ENCODE data around the gene GNAQ. TPM values are rescaled to one million over a fixed set of nuclear protein-coding genes. Genes with fewer than 3 reads are reported as not detected.

Gene GNAQ
- total and polyA plus RNA-seq, 2 donors (not counting 1 experiment from before 2014, with no cell fraction given): 0.60 to 1.4 TPM

DNA sequence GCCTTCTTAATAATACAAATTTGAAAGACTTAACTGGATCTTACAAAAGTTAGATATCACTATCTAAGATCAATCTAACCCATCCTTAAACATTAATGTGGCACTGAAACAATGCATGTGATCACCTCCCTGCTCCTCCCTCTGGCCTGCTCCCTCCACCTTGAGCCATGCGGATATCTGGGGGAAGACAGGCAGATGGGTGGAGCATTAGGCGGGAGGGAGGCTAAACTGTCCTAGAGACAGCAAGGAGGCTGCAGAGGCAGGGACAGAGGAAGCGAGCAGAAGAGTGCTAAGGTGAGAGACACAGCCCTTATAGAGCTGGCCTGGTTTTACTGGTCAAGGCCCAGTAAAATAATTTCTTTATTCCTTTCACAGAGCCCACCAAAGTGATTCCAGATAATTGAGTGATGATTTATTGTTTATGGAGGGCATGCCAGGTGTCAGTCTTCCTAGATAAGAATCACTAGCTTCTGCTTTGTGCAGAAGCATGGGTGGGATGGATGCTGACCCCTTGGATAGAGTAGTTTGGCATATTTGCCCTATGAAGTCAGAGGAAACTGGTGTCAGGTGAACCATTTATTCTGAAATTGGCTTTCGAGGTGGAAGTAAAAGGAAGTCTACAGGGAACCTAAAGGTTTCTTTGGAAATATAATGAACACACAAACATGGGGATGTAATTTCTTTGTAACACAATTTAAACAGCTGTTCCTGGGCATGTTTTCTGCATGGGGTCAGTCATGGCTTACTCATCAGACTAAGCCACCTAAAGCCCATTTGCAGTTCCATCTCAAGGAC is 188.3 kb downstream of the GNAQ start:
- no peaks in the 10 kb centered on the region for H3K27me3 Mint-ChIP-seq
- H3K27me3 ChIP-seq (replicated peaks in 1 of 4; ENCODE audit: control extremely low read depth in 1 of 4, control insufficient read depth in 3 of 4, insufficient read depth in 4 of 4, low read length in 3 of 4): no peaks in the 10 kb centered on the region
- no peaks in the 10 kb centered on the region for H3K9me3 Mint-ChIP-seq (ENCODE audit: insufficient read depth)
- no peaks in the 10 kb centered on the region for H3K79me2 ChIP-seq (ENCODE audit: control insufficient read depth, insufficient read depth, low read length)
- CTCF ChIA-PET: no interaction called here
- no peak overlapping the region for H3K4me2 ChIP-seq (replicated peaks; ENCODE audit: low read depth, low read length, poor library complexity, severe bottlenecking)
- H3K4me3 ChIP-seq (ENCODE audit: control extremely low read depth in 1 of 5, extremely low read depth in 1 of 5, insufficient read depth in 1 of 5, low read depth in 2 of 5, low read length in 4 of 5): no peak overlapping the region
- no peak overlapping the region for H3K9ac ChIP-seq (ENCODE audit: low read length)
- no peak overlapping the region for H3K4me3 Mint-ChIP-seq
- no peak overlapping the region for H3K27ac Mint-ChIP-seq
- POLR2A ChIA-PET: no interaction called here
- peaks cover 7 to 12% of the 10 kb centered on the region in 2 donors for H3K4me1 ChIP-seq (ENCODE audit: control insufficient read depth in 2 of 2, insufficient read depth in 2 of 2, low read length in 2 of 2)
- no peaks in the 10 kb centered on the region for H3K36me3 ChIP-seq (replicated peaks in 1 of 2; ENCODE audit: control extremely low read depth in 1 of 2, control insufficient read depth in 1 of 2, extremely low read depth in 1 of 2, insufficient read depth in 2 of 2, low read length in 1 of 2)
- ATAC-seq (ENCODE audit: low read depth) (no peak), DNase-seq (no peak)
- H3K27ac ChIP-seq (ENCODE audit: low read length in 2 of 2): no peak overlapping the region
- H4K20me1 ChIP-seq (ENCODE audit: control insufficient read depth, insufficient read depth, low read length, poor library complexity, severe bottlenecking): no peaks in the 10 kb centered on the region
- TF ChIP-seq, protein P1, sequence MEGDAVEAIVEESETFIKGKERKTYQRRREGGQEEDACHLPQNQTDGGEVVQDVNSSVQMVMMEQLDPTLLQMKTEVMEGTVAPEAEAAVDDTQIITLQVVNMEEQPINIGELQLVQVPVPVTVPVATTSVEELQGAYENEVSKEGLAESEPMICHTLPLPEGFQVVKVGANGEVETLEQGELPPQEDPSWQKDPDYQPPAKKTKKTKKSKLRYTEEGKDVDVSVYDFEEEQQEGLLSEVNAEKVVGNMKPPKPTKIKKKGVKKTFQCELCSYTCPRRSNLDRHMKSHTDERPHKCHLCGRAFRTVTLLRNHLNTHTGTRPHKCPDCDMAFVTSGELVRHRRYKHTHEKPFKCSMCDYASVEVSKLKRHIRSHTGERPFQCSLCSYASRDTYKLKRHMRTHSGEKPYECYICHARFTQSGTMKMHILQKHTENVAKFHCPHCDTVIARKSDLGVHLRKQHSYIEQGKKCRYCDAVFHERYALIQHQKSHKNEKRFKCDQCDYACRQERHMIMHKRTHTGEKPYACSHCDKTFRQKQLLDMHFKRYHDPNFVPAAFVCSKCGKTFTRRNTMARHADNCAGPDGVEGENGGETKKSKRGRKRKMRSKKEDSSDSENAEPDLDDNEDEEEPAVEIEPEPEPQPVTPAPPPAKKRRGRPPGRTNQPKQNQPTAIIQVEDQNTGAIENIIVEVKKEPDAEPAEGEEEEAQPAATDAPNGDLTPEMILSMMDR (IDR thresholded peaks at IDR 0.05): no peak
- no peak for TF ChIP-seq EZH2 (IDR thresholded peaks at IDR 0.05; ENCODE audit: borderline replicate concordance, insufficient read depth, low read depth, low read length, poor library complexity, severe bottlenecking)
- H3K4me1 Mint-ChIP-seq: peaks cover 8% of the 10 kb centered on the region
- intact Hi-C loops (cut with micrococcal nuclease): no loop called here
- no CpG with 5 or more reads among the region's 4 CpGs for WGBS (ENCODE audit: insufficient coverage)
- no peaks in the 10 kb centered on the region for H3K9me3 ChIP-seq (ENCODE audit: control extremely low read depth in 1 of 3, control insufficient read depth in 2 of 3, insufficient read depth in 1 of 3, low read length in 2 of 3)
- no peak overlapping the region for H2AFZ ChIP-seq (ENCODE audit: insufficient read depth, low read depth, low read length, poor library complexity, severe bottlenecking)

DNA sequence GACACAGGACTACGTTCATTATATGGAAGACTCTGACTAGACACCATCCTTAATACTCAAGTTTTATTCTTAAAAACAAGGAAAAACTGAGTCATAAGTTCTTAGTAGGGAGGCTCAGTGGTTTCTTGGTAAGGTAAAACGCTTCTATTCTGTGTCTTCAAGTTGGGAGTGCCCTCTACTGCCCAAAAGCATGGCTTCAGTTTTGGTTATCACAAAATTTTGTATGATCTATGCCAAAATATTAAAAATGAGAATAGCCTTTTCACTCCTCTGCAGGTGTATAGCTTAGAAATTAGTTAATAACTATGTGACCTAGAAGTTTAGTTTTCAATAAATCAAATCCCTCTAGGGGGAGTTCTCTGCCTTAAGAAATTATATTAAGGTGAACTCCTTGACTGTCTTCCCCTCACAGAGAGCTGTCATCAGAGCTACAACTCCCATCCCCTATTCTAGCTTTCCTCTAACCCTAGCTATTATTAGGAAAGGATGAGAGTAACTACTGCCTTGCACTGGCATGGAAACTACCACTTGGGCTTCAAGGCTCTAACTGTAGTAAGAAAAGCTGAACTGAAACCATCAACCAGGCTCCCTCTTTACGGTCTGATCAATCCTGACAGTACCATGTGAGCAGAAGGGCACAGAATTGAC is 189.7 kb downstream of the GNAQ start:
- peaks cover 8% of the 10 kb centered on the region for H3K4me1 Mint-ChIP-seq
- no peak overlapping the region for H3K4me2 ChIP-seq (replicated peaks; ENCODE audit: low read depth, low read length, poor library complexity, severe bottlenecking)
- H3K27me3 Mint-ChIP-seq: no peaks in the 10 kb centered on the region
- DNase-seq (peak; percentile 48), ATAC-seq (ENCODE audit: low read depth) (peak; percentile 31)
- TF ChIP-seq, protein P1 (IDR thresholded peaks at IDR 0.05): no peak
- no peak for TF ChIP-seq EZH2 (IDR thresholded peaks at IDR 0.05; ENCODE audit: borderline replicate concordance, insufficient read depth, low read depth, low read length, poor library complexity, severe bottlenecking)
- intact Hi-C loops (cut with micrococcal nuclease): no loop called here
- H3K4me3 ChIP-seq (ENCODE audit: control extremely low read depth in 1 of 5, extremely low read depth in 1 of 5, insufficient read depth in 1 of 5, low read depth in 2 of 5, low read length in 4 of 5): no peak overlapping the region
- H3K9me3 Mint-ChIP-seq (ENCODE audit: insufficient read depth): no peaks in the 10 kb centered on the region
- H3K4me3 Mint-ChIP-seq: no peak overlapping the region
- H3K9ac ChIP-seq (ENCODE audit: low read length): no peak overlapping the region
- ChIA-PET POLR2A (no interaction called here), CTCF (no interaction called here)
- no peak overlapping the region for H3K27ac ChIP-seq (ENCODE audit: low read length in 2 of 2)
- no CpG with 5 or more reads among the region's 3 CpGs for WGBS (ENCODE audit: insufficient coverage)
- no peaks in the 10 kb centered on the region for H3K79me2 ChIP-seq (ENCODE audit: control insufficient read depth, insufficient read depth, low read length)
- no peaks in the 10 kb centered on the region for H3K9me3 ChIP-seq (ENCODE audit: control extremely low read depth in 1 of 3, control insufficient read depth in 2 of 3, insufficient read depth in 1 of 3, low read length in 2 of 3)
- no peaks in the 10 kb centered on the region for H3K36me3 ChIP-seq (replicated peaks in 1 of 2; ENCODE audit: control extremely low read depth in 1 of 2, control insufficient read depth in 1 of 2, extremely low read depth in 1 of 2, insufficient read depth in 2 of 2, low read length in 1 of 2)
- no peak overlapping the region for H3K27ac Mint-ChIP-seq
- peaks cover 7 to 12% of the 10 kb centered on the region in 2 donors for H3K4me1 ChIP-seq (ENCODE audit: control insufficient read depth in 2 of 2, insufficient read depth in 2 of 2, low read length in 2 of 2)
- H2AFZ ChIP-seq (ENCODE audit: insufficient read depth, low read depth, low read length, poor library complexity, severe bottlenecking): no peak overlapping the region
- H3K27me3 ChIP-seq (replicated peaks in 1 of 4; ENCODE audit: control extremely low read depth in 1 of 4, control insufficient read depth in 3 of 4, insufficient read depth in 4 of 4, low read length in 3 of 4): no peaks in the 10 kb centered on the region
- H4K20me1 ChIP-seq (ENCODE audit: control insufficient read depth, insufficient read depth, low read length, poor library complexity, severe bottlenecking): no peaks in the 10 kb centered on the region

Measured in B cell (primary cell).